PFSK-1 (cell line): Measurements from ENCODE around the gene BAHCC1.

Experiments used
- FOXP2 ChIP-seq: optimal IDR thresholded peaks from 2 replicates; pipeline ENCODE3; 2011; ENCODE audit warnings: borderline replicate concordance, control low read depth, inconsistent platforms; ENCODE audit not compliant: insufficient read depth; ENCODE audit errors: extremely low read length, extremely low read depth
- POLR2AphosphoS5 ChIP-seq: IDR thresholded peaks from 2 replicates; pipeline ENCODE4 v1.6.1; 2012; ENCODE audit warnings: low read depth, mild to moderate bottlenecking, control low read depth, low read length, moderate library complexity
- REST ChIP-seq, 2 experiments: IDR thresholded peaks; 2 replicates each; pipeline versions ENCODE4 v1.6.1 to v1.8.0; 2011 to 2012; ENCODE audit warnings: low read depth in 2 of 2, low read length in 2 of 2, control low read depth in 1 of 2, inconsistent platforms in 1 of 2, mild to moderate bottlenecking in 1 of 2, moderate library complexity in 1 of 2; ENCODE audit not compliant: insufficient read depth in 1 of 2
- SIN3A ChIP-seq: IDR thresholded peaks from 2 replicates; pipeline ENCODE4 v1.6.1; 2012; ENCODE audit warnings: mild to moderate bottlenecking, low read length, moderate library complexity, borderline replicate concordance; ENCODE audit not compliant: insufficient read depth
- TAF1 ChIP-seq: IDR thresholded peaks from 2 replicates; pipeline ENCODE4 v1.6.1; 2012; ENCODE audit warnings: low read length, control low read depth, borderline replicate concordance; ENCODE audit not compliant: insufficient read depth

The BAHCC1 gene

GRCh38 chr17:81500047-81500446 lies 104.8 kb downstream of the BAHCC1 start:
- TF ChIP-seq REST (IDR thresholded peaks at IDR 0.05; ENCODE audit: insufficient read depth in 1 of 2, low read depth in 2 of 2, low read length in 2 of 2) = no peak
- no peak for TF ChIP-seq TAF1
- TF ChIP-seq SIN3A = no peak
- TF ChIP-seq FOXP2 = no peak

- TF ChIP-seq REST (IDR thresholded peaks at IDR 0.05; ENCODE audit: insufficient read depth in 1 of 2, low read depth in 2 of 2, low read length in 2 of 2) (no peak), TAF1 (no peak), POLR2AphosphoS5 (no peak), FOXP2 (no peak), SIN3A (no peak)
Observed at GRCh38 chr17:81502471-81503017, 107.3 kb downstream of the BAHCC1 start.

GRCh38 chr17:81503619-81504018 lies 108.4 kb downstream of the BAHCC1 start:
- TF ChIP-seq TAF1 = no peak
- no peak for TF ChIP-seq POLR2AphosphoS5
- no peak for TF ChIP-seq FOXP2
- TF ChIP-seq REST (IDR thresholded peaks at IDR 0.05; ENCODE audit: insufficient read depth in 1 of 2, low read depth in 2 of 2, low read length in 2 of 2) = no peak

GRCh38 chr17:81508639-81509206 lies 113.5 kb downstream of the BAHCC1 start:
- TF ChIP-seq TAF1 = no peak
- peak; percentile 85 for TF ChIP-seq POLR2AphosphoS5
- TF ChIP-seq SIN3A = peak; percentile 7; the same call in 1 of the 2 replicates

GRCh38 chr17:81509207-81509971 lies 114.1 kb downstream of the BAHCC1 start:
- TF ChIP-seq FOXP2 (no peak), POLR2AphosphoS5 (peak; percentile 77), SIN3A (0 out of 2 replicates have a peak, but pooled peaks have one; percentile 7)
